HG02938 (cell line): ENCODE results near the gene NOCT.
"Not testable (repeated sequence)": the region's sequence is repeated elsewhere in the genome, so short reads cannot be mapped to it uniquely, and the experiment has no call there.

ENCODE experiments used
- ATAC-seq: cut with Tn5 transposase; IDR thresholded peaks from one replicate; pipeline ENCODE4 v1.9.1; 2021; ENCODE audit warnings: mild to moderate bottlenecking, moderate library complexity; ENCODE audit not compliant: unreplicated experiment

NOCT gene, protein sequence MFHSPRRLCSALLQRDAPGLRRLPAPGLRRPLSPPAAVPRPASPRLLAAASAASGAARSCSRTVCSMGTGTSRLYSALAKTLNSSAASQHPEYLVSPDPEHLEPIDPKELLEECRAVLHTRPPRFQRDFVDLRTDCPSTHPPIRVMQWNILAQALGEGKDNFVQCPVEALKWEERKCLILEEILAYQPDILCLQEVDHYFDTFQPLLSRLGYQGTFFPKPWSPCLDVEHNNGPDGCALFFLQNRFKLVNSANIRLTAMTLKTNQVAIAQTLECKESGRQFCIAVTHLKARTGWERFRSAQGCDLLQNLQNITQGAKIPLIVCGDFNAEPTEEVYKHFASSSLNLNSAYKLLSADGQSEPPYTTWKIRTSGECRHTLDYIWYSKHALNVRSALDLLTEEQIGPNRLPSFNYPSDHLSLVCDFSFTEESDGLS

GRCh38 chr4:139015269-139015947 is at the start of gene NOCT:
TSS of gene NOCT (plus strand) at chr4:139015781. CDS start at chr4:139015982, 201 bp downstream.
- peak; percentile 93 for ATAC-seq

DNA sequence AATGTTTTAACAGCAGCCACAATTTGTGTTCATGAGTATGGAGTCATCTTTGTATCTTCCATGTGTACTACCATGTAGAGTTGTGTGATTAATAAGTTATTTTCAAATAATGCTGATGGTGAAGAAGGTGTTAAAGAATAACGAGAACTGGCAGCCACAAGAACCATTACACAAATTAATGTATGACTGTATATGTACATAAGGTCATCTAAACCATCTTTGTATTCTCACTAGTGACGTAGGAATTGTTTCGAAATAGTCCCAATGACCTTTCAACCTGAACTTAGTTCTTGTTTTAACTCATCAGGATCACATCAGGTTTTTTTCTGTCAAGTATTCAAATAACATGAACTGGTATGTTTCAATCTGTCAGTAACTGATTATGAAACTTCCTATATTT is 48.3 kb upstream of the NOCT start:
- peak; percentile 98 for ATAC-seq

DNA sequence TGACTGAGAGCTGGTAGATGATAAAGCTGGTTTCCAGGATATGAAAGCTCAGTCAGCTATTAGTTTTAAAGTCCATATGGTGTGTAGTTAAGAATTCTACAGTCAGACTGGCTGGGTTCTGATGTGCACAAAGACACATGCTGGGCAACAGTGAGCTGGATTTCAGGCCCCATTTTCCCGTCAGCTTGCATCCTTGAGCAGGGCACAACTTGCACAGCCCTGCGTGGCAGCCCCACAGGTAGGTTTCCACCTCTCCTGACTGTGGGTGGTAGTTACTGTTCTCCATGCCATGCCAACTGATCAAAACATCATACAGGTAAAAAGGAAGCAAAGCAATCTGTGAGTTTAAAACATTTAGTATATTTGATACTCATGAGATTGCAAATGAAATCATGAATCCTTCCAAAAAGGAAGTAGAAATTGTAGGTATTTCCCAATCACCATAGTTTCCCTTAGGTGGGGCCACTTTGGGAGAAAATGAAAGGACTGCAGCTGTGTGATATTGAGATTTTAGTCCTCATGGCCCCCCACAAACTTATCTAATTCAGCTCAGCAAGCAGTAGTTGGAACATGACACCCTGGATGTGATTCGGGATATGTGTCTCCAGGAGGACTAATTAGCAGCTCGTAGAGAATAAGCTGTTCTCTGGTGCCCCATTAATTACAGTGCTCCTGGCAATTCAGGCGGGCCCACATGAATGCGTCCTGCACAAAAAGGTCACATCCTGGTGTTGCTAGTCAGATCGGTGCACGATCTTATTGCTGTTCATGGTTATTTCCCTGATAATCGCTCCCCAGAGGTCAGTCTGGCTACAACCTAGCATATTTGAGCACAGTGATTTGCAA is 42.4 kb upstream of the NOCT start:
- ATAC-seq = peak; percentile 29

DNA sequence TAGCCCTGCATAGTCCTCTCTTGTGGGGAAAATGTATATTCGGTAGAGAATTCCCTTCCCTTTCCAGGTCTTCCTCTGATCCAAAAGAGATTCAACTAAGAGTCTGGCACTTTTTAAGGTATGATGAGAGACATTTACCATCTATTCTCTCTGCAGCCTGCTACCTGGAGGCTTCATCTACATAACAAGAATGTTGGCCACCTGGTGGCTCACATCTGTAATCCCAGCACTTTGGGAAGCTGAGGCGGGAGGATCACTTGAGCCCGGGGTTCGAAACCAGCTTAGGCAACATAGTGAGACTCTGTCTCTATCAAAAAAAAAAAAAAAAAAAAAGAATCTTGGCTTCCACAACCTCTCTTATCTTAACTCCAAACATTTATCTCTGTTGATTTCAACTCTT is 40.4 kb upstream of the NOCT start:
- no peak for ATAC-seq

- ATAC-seq = no peak
Measured at GRCh38 chr4:138976526-138976925, 39.1 kb upstream of the NOCT start.

DNA sequence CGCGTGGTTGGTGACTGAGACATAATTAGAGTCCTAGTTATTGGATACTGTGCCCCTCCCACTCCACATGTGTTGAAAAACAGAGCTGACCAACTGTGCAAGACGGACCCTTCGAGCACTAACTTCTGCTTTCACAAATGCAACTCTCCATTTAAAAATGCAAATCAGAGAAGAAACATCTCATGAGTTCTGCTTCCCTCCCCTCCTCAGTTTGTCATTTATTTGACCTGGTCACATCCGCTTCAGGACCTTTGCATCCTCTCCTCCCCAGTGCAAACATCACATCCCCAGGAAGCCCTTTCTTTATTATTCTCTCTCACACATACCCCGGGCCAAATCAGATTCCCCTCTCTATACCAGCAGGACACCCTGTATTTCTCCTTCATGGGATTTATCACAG is 38.1 kb upstream of the NOCT start:
- peak; percentile 96 for ATAC-seq

DNA sequence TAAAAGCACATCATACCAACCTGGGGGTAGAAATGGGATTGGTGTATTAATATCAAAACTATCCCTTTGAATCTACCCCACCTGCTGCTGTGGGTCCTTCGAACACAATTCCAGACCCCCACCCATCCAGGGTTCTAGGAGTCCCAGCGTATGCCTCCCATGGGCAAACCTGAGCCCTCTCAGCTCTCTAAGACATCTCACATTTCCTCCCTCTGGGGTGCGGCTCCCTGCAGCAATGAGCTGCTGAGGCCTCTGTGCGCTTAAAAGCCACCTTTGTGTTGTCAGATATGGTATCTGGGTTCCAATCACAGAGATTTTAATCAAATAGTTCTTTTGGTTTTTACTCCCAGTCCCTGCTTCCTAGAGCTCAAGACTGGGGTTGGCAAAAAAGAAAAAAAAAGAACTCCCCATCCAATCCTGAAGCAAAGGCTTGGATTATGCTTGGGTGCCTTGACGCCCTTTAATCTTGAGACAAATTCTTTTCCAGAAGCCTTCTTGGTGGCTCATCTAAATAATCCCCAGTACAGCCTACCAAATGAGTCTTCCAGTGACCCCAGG is 37.5 kb upstream of the NOCT start:
- ATAC-seq = no peak

DNA sequence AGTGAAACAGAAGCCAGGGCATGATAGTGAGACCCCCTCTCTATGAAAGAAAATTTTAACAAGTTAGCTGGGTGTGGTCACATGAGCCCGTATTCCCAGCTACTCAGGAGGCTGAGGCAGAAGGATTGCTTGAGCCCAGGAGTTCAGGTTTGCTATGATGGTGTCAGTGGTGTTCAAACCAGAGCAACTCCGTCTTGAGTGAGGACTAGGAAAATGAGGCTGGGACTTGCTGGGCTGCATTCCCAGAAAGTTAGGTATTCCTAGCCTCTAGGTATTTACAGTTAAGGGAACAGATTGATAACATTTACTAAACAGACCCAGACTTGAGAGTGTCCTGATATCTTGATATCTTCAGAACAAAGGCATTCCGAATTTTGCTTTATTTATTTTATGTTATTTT is 37.0 kb upstream of the NOCT start:
- no peak for ATAC-seq

DNA sequence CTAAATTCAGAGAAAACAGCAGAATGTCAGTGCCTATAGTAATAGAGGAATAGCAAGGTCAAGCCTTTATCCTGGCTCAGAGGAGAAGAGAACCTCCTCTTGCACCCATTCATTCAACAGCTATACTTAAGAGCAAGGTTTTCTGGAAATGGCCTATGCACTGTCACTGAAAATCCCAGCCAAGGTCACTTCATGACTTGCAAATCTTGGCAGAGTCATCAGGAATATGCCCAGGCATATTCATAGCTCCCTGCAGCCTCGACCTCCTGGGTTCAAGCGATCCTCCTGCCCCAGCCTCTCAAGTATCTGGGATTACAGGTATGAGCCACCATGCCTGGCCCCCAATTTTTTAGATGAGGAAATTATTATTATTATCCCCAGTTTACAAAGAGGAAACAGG is 35.8 kb upstream of the NOCT start:
- no peak for ATAC-seq

- no peak for ATAC-seq
Measured at GRCh38 chr4:138981930-138982390, 33.6 kb upstream of the NOCT start.

DNA sequence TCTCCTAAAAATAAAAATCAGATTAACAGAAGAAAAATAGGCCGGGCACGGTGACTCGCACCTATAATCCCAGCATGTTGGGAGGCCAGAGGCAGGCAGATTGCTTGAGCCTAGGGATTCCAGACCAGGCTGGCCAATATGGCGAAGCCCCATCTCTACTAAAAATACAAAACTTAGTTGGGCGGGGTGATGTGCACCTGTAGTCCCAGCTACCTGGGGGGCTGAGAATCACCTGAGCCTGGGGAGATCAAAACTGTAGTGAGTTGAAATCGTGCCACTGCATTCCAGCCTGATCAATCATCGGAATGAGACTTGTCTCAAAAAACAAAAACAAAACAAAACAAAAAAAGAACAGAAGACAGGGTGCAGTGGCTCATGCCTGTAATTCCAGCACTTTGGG is 32.8 kb upstream of the NOCT start:
- ATAC-seq = no peak

- no peak for ATAC-seq
Measured at GRCh38 chr4:138983690-138984089, 31.9 kb upstream of the NOCT start.

- ATAC-seq = no peak
Measured at GRCh38 chr4:138984647-138985046, 30.9 kb upstream of the NOCT start.

DNA sequence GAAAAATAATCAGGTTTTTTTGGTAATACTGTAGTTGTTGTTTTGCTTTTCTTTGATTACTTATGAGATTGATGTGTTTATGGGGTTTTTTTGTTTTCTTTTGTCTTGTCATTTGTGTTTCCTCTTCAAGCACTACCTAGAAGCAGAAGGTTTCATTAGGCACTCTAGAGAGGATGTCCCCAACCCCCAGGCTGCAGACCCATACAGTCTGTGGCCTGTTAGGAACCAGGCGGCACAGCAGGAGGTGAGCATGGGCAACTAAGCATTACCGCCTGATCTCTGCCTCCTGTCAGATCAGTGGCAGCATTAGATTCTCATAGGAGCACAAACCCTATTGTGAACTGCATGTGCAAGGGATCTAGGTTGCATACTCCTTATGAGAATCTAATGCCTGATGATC is 22.9 kb upstream of the NOCT start:
- ATAC-seq = no peak

GRCh38 chr4:138996090-138996489 is 19.5 kb upstream of the NOCT start:
- ATAC-seq = no peak

DNA sequence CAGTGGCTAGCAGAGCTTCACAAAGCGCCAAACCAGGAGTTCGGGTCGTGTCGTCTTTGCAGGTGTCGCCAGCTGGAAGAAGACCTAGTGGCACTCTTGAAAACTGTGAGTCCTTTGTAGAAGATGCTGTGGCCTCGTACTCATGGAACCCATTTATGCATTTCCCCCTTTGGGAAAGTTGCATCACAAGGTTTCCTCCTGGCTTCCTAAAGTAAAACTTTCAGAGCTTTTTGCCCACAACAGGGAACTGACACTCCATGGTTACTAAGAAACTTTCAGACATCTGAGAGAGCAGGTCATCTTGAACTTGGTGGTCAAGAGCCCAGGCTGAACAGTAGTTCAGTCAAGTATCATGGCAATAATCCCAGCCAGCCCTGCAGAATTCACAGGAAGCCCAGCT is 15.9 kb upstream of the NOCT start:
- ATAC-seq = no peak

DNA sequence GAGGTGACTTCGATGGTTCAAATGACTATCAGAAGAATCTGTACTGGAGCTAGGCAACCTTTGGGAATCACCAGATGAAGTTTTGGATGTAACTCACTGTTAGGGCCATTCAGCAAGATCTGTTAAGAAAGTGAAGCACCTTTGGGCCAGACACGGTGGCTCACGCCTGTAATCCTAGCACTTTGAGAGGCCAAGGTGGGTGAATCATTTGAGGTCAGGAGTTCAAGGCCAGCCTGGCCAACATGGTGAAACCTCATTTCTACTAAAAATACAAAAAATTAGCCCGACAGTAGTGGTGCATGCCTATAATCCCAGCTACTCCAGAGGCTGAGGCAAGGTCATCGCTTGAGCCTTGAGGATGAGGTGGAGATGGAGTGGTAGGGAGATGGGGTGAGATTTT is 15.4 kb upstream of the NOCT start:
- ATAC-seq = not testable (repeated sequence)

GRCh38 chr4:139001430-139001829 is 14.2 kb upstream of the NOCT start:
- not testable (repeated sequence) for ATAC-seq

DNA sequence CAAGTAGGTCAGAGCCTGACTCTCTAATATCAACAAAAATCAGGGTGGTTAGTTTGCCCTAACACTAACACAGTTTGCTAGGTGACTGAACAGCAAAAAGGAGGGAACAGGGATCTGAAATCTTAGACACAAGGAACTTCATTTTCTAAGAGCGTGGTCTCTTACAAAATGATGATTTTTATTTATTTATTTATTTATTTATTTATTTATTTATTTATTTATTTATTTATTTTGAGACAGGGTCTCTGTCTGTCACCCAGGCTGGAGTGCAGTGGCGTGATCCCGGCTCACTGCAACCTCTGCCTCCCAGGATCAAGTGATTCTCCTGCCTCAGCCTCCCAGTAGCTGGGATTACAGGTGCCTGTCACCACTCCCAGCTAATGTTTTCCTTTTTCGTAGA is 11.9 kb upstream of the NOCT start:
- not testable (repeated sequence) for ATAC-seq

- no peak for ATAC-seq
Measured at GRCh38 chr4:139005774-139006173, 9.8 kb upstream of the NOCT start.

- ATAC-seq = no peak
Measured at GRCh38 chr4:139007640-139008039, 7.9 kb upstream of the NOCT start.
